Endodermal cell (in vitro differentiated cells): ENCODE data around the gene EPS15. TPM values are rescaled to one million over a fixed set of nuclear protein-coding genes. Genes with fewer than 3 reads are reported as not detected.

Source experiments
- DNase-seq: peaks from one replicate; pipeline ENCODE4 v3.0.0-alpha.2; 2017
- H3K27ac ChIP-seq: 2 replicates; pipeline ENCODE4 v1.5.1; 2013; ENCODE audit warnings: mild to moderate bottlenecking, low read depth, low read length, moderate library complexity
- H3K27me3 ChIP-seq: 2 replicates; pipeline ENCODE4 v1.6.1; 2013; ENCODE audit warnings: mild to moderate bottlenecking, low read length, moderate library complexity; ENCODE audit not compliant: insufficient read depth, control insufficient read depth, poor library complexity, severe bottlenecking
- H3K36me3 ChIP-seq: 2 replicates; pipeline ENCODE4 v1.7.0; 2013; ENCODE audit warnings: mild to moderate bottlenecking, low read length, moderate library complexity; ENCODE audit not compliant: control insufficient read depth, insufficient read depth
- H3K4me1 ChIP-seq: one replicate; pipeline ENCODE4 v1.7.0; 2013; ENCODE audit warnings: low read length; ENCODE audit not compliant: control insufficient read depth, insufficient read depth
- H3K4me3 ChIP-seq: 2 replicates; pipeline ENCODE4 v1.5.1; 2013; ENCODE audit warnings: mild to moderate bottlenecking, low read length, moderate library complexity
- H3K9ac ChIP-seq: 2 replicates; pipeline ENCODE4 v1.6.1; 2013; ENCODE audit warnings: mild to moderate bottlenecking, low read length, moderate library complexity; ENCODE audit not compliant: poor library complexity, severe bottlenecking; ENCODE audit errors: extremely low read depth
- H3K9me3 ChIP-seq: 2 replicates; pipeline ENCODE4 v1.6.1; 2013; ENCODE audit warnings: mild to moderate bottlenecking, low read length, moderate library complexity; ENCODE audit not compliant: control insufficient read depth
- H3K27ac Mint-ChIP-seq: 2 replicates; pipeline ENCODE4 v1.8.0; 2020; ENCODE audit warnings: mixed read lengths
- H3K27me3 Mint-ChIP-seq: 2 replicates; pipeline ENCODE4 v1.8.0; 2021; ENCODE audit warnings: mild to moderate bottlenecking, mixed read lengths; ENCODE audit not compliant: insufficient read depth
- H3K36me3 Mint-ChIP-seq: 2 replicates; pipeline ENCODE4 v1.8.0; 2020; ENCODE audit warnings: low read depth, mixed read lengths
- H3K4me1 Mint-ChIP-seq: 2 replicates; pipeline ENCODE4 v1.8.0; 2020; ENCODE audit warnings: mixed read lengths
- H3K4me3 Mint-ChIP-seq: 2 replicates; pipeline ENCODE4 v1.8.0; 2020; ENCODE audit warnings: mild to moderate bottlenecking, moderate library complexity, mixed read lengths
- H3K9me3 Mint-ChIP-seq: 2 replicates; pipeline ENCODE4 v1.8.0; 2020; ENCODE audit warnings: mild to moderate bottlenecking, mixed read lengths
- WGBS, 2 experiments: methylation state at CpG; one replicate each; pipeline versions ENCODE4 v1.1.5 to v1.1.7; 2013; ENCODE audit warnings: missing lambda C conversion rate in 2 of 2, mixed read lengths in 1 of 2; ENCODE audit not compliant: insufficient coverage in 1 of 2, insufficient read length in 1 of 2; 5-methylcytosine and 5-hydroxymethylcytosine counted together
- total RNA-seq, 2 donors: library from RNA; stranded (reverse); fragmentation: NEBNext Ultra II Directional in 1 of 2; extraction: Animal tissue kit (Norgen Biotek cat#: 25700) in 1 of 2; gene quantifications; 2 replicates in 1 of 2; 3 replicates in 1 of 2; pipeline ENCODE4 v1.2.1, GENCODE V29; 2021
- TF ChIP-seq, protein P1 (sequence below): fragments of 200-600 bp; sonication (generic); conservative IDR thresholded peaks from 2 replicates; pipeline ENCODE4 v1.5.0; 2021; ENCODE audit warnings: antibody characterized with exemption, mild to moderate bottlenecking

The EPS15 gene
- total RNA-seq, 2 donors from 2014 or later = 45.0 to 46.9 TPM

GRCh38 chr1:51551848-51552296 lies 32.8 kb upstream of the EPS15 start:
- Histone ChIP-seq H3K27me3 (no peaks in the 10 kb centered on the region), H3K27ac (no peak overlapping the region), H3K4me3 (no peak overlapping the region), H3K36me3 (no peaks in the 10 kb centered on the region), H3K9me3 (no peaks in the 10 kb centered on the region), H3K9ac (no peak overlapping the region), H3K4me1 (no peaks in the 10 kb centered on the region)
- TF ChIP-seq, protein P1, sequence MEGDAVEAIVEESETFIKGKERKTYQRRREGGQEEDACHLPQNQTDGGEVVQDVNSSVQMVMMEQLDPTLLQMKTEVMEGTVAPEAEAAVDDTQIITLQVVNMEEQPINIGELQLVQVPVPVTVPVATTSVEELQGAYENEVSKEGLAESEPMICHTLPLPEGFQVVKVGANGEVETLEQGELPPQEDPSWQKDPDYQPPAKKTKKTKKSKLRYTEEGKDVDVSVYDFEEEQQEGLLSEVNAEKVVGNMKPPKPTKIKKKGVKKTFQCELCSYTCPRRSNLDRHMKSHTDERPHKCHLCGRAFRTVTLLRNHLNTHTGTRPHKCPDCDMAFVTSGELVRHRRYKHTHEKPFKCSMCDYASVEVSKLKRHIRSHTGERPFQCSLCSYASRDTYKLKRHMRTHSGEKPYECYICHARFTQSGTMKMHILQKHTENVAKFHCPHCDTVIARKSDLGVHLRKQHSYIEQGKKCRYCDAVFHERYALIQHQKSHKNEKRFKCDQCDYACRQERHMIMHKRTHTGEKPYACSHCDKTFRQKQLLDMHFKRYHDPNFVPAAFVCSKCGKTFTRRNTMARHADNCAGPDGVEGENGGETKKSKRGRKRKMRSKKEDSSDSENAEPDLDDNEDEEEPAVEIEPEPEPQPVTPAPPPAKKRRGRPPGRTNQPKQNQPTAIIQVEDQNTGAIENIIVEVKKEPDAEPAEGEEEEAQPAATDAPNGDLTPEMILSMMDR = no peak
- no peaks in the 10 kb centered on the region for H3K27me3 Mint-ChIP-seq
- no peak for DNase-seq
- no peak overlapping the region for H3K4me3 Mint-ChIP-seq
- WGBS, 2 experiments = 90% methylated on average over 4 of the region's 5 CpGs; no CpG with 5 or more reads in 1 of the 2 experiments
- no peaks in the 10 kb centered on the region for H3K4me1 Mint-ChIP-seq
- no peaks in the 10 kb centered on the region for H3K9me3 Mint-ChIP-seq
- H3K36me3 Mint-ChIP-seq = no peaks in the 10 kb centered on the region
- H3K27ac Mint-ChIP-seq = no peak overlapping the region

GRCh38 chr1:51551081-51551480 lies 32.0 kb upstream of the EPS15 start:
- no peak for DNase-seq
- H3K4me3 ChIP-seq = no peak overlapping the region
- H3K4me1 ChIP-seq = no peaks in the 10 kb centered on the region
- 88 to 92% methylated on average over 1 to 2 of the region's 2 CpGs for WGBS, 2 experiments
- Mint-ChIP-seq H3K9me3 (no peaks in the 10 kb centered on the region), H3K36me3 (no peaks in the 10 kb centered on the region), H3K27me3 (no peaks in the 10 kb centered on the region), H3K4me3 (no peak overlapping the region), H3K27ac (no peak overlapping the region), H3K4me1 (no peaks in the 10 kb centered on the region)
- no peaks in the 10 kb centered on the region for H3K9me3 ChIP-seq
- no peak overlapping the region for H3K9ac ChIP-seq
- no peaks in the 10 kb centered on the region for H3K36me3 ChIP-seq
- TF ChIP-seq, protein P1 = no peak
- H3K27me3 ChIP-seq = no peaks in the 10 kb centered on the region
- H3K27ac ChIP-seq = no peak overlapping the region

- Histone ChIP-seq H3K4me3 (no peak overlapping the region), H3K36me3 (no peaks in the 10 kb centered on the region), H3K4me1 (no peaks in the 10 kb centered on the region), H3K27me3 (no peaks in the 10 kb centered on the region), H3K9me3 (no peaks in the 10 kb centered on the region), H3K27ac (no peak overlapping the region), H3K9ac (no peak overlapping the region)
- WGBS, 2 experiments = 90 to 95% methylated on average over 3 of the region's 3 CpGs
- TF ChIP-seq, protein P1 = no peak
- Mint-ChIP-seq H3K27me3 (no peaks in the 10 kb centered on the region), H3K9me3 (no peaks in the 10 kb centered on the region), H3K36me3 (no peaks in the 10 kb centered on the region), H3K27ac (no peak overlapping the region), H3K4me3 (no peak overlapping the region), H3K4me1 (no peaks in the 10 kb centered on the region)
- DNase-seq = no peak
Observed at GRCh38 chr1:51549901-51550300, 30.8 kb upstream of the EPS15 start.
